ENCODE results near the gene CACNA1C. TPM values are rescaled to one million over a fixed set of nuclear protein-coding genes. Genes with fewer than 3 reads are reported as not detected.

Gene CACNA1C
- total and polyA plus RNA-seq, 2 donors (not counting 1 experiment from before 2014, with no cell fraction given): 7.6 to 11.4 TPM

DNA sequence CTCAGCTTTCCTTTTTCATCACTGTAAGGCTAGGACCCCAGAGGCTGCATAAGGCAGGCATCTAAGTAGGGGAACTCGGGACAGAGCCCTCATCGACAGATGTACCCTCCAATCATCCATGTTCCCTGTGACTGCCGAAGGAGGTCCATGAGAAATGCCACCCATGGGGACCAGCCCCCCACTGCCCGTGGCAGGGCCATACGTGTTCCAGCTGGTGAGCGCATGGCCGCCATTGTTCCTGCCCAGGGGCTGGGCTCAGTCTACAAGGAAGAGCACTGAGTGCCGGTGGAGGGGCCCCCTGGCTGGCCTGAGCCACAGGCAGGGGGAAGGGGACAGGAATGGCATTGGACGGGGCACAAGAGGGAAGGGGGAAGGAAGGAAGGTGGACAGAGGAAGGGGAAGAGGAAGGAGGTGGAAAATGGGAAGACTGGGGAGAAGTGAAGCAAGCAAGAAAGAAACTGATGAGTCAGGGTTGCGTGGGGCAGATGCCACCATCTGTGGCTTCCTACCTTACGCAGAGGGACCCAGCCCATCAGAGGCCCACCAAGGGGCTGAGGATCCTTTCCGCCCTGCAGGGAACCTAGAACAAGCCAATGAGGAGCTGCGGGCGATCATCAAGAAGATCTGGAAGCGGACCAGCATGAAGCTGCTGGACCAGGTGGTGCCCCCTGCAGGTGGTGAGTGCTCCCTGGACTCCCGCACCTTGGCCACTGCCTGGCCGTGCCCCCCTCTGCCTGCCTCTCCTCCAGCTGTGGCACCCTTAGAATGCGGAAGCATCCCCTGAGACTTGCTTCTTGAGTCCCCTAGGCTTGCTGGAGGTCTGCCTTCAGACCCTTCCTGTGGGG lies 621.4 kb downstream of the CACNA1C start:
- no peaks in the 10 kb centered on the region for H3K9me3 ChIP-seq (ENCODE audit: control insufficient read depth, insufficient read depth, low read depth, low read length)
- H3K36me3 ChIP-seq (ENCODE audit: control insufficient read depth, insufficient read depth, low read length): no peaks in the 10 kb centered on the region
- H3K27me3 ChIP-seq (ENCODE audit: control insufficient read depth, insufficient read depth, low read length): no peaks in the 10 kb centered on the region
- no peaks in the 10 kb centered on the region for H3K4me1 ChIP-seq (ENCODE audit: control insufficient read depth, extremely low read depth, insufficient read depth, low read length)
- H2AFZ ChIP-seq (ENCODE audit: low read length): no peak overlapping the region
- no peaks in the 10 kb centered on the region for H3K79me2 ChIP-seq (ENCODE audit: control insufficient read depth, insufficient read depth, low read length)
- TF ChIP-seq, protein P1, sequence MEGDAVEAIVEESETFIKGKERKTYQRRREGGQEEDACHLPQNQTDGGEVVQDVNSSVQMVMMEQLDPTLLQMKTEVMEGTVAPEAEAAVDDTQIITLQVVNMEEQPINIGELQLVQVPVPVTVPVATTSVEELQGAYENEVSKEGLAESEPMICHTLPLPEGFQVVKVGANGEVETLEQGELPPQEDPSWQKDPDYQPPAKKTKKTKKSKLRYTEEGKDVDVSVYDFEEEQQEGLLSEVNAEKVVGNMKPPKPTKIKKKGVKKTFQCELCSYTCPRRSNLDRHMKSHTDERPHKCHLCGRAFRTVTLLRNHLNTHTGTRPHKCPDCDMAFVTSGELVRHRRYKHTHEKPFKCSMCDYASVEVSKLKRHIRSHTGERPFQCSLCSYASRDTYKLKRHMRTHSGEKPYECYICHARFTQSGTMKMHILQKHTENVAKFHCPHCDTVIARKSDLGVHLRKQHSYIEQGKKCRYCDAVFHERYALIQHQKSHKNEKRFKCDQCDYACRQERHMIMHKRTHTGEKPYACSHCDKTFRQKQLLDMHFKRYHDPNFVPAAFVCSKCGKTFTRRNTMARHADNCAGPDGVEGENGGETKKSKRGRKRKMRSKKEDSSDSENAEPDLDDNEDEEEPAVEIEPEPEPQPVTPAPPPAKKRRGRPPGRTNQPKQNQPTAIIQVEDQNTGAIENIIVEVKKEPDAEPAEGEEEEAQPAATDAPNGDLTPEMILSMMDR (conservative IDR thresholded peaks at IDR 0.05 in 1 of 2, IDR thresholded peaks at IDR 0.05 in 1 of 2; ENCODE audit: low read depth in 1 of 2, low read length in 2 of 2): peak in 1 of 2 donors; percentile 8
- TF ChIP-seq EZH2 (IDR thresholded peaks at IDR 0.05; ENCODE audit: low read length, missing control alignments): no peak
- H3K4me3 ChIP-seq (replicated peaks in 1 of 4; ENCODE audit: control extremely low read depth in 1 of 4, insufficient read depth in 1 of 4, low read depth in 3 of 4, low read length in 4 of 4): no peak overlapping the region
- H3K27ac ChIP-seq (ENCODE audit: insufficient read depth, low read length): no peak overlapping the region
- DNase-seq (ENCODE audit: low read depth in 2 of 2): no peak
- H3K4me2 ChIP-seq (ENCODE audit: extremely low read depth, insufficient read depth, low read length): no peak overlapping the region
- H3K9ac ChIP-seq (ENCODE audit: insufficient read depth, low read length): no peak overlapping the region
- H4K20me1 ChIP-seq (ENCODE audit: control insufficient read depth, extremely low read depth, insufficient read depth, low read length): no peaks in the 10 kb centered on the region

DNA sequence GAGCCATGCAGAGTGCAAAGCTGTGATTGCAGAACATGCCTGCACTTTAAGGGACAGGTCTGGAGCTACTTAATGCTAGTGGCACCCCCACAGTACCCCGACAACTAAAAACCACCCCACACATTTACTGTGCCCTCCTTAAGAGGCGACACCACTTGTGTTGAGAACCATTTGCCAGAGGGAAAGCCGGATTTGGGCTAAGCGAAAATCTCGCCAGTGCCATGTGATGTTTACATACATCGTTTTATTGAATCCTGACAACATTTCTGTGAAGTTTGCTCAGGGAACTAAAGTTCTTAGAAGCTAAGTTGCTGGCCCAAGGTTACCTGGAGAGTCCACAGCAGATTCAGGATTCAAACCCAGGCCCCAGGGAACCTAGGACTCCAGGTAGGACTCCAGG lies 623.0 kb downstream of the CACNA1C start:
- H3K36me3 ChIP-seq (ENCODE audit: control insufficient read depth, insufficient read depth, low read length): no peaks in the 10 kb centered on the region
- no peaks in the 10 kb centered on the region for H4K20me1 ChIP-seq (ENCODE audit: control insufficient read depth, extremely low read depth, insufficient read depth, low read length)
- H3K4me3 ChIP-seq (replicated peaks in 1 of 4; ENCODE audit: control extremely low read depth in 1 of 4, insufficient read depth in 1 of 4, low read depth in 3 of 4, low read length in 4 of 4): no peak overlapping the region
- no peak overlapping the region for H3K4me2 ChIP-seq (ENCODE audit: extremely low read depth, insufficient read depth, low read length)
- H3K9ac ChIP-seq (ENCODE audit: insufficient read depth, low read length): no peak overlapping the region
- no peaks in the 10 kb centered on the region for H3K27me3 ChIP-seq (ENCODE audit: control insufficient read depth, insufficient read depth, low read length)
- DNase-seq (ENCODE audit: low read depth in 2 of 2): no peak
- H3K9me3 ChIP-seq (ENCODE audit: control insufficient read depth, insufficient read depth, low read depth, low read length): no peaks in the 10 kb centered on the region
- H3K27ac ChIP-seq (ENCODE audit: insufficient read depth, low read length): no peak overlapping the region
- H2AFZ ChIP-seq (ENCODE audit: low read length): no peak overlapping the region
- no peaks in the 10 kb centered on the region for H3K4me1 ChIP-seq (ENCODE audit: control insufficient read depth, extremely low read depth, insufficient read depth, low read length)
- TF ChIP-seq, protein P1 (conservative IDR thresholded peaks at IDR 0.05 in 1 of 2, IDR thresholded peaks at IDR 0.05 in 1 of 2; ENCODE audit: low read depth in 1 of 2, low read length in 2 of 2): no peak
- TF ChIP-seq EZH2 (IDR thresholded peaks at IDR 0.05; ENCODE audit: low read length, missing control alignments): no peak
- H3K79me2 ChIP-seq (ENCODE audit: control insufficient read depth, insufficient read depth, low read length): no peaks in the 10 kb centered on the region

DNA sequence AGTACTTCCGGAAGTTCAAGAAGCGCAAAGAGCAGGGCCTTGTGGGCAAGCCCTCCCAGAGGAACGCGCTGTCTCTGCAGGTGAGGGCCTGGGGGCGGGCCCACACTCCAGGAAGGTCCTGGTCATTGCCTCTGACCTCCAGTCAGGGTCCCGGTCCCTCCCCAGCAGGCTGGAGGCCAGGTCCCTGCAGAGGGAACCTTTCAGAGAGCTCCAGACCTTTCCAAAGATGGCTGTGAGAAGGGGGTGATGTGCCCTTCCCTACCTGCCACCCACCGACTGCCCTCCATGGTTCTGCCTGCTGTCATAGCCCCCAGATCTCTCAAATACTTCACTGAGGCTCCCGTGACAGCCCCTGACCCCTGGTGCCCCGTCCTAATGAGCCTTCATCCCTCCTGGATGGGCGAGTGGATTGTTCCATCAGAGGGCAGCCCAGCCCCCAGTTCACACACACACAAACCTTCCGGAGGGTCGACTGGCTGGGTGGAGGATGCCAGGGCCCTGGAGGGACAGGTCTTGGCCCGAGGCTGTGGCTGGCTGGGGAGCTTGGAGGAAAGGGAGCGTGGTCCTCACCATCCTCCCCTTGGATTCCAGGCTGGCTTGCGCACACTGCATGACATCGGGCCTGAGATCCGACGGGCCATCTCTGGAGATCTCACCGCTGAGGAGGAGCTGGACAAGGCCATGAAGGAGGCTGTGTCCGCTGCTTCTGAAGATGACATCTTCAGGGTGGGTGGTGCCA lies 624.5 kb downstream of the CACNA1C start:
- Histone ChIP-seq H3K4me3 (replicated peaks in 1 of 4; ENCODE audit: control extremely low read depth in 1 of 4, insufficient read depth in 1 of 4, low read depth in 3 of 4, low read length in 4 of 4) (no peak overlapping the region), H4K20me1 (ENCODE audit: control insufficient read depth, extremely low read depth, insufficient read depth, low read length) (no peaks in the 10 kb centered on the region), H3K79me2 (ENCODE audit: control insufficient read depth, insufficient read depth, low read length) (no peaks in the 10 kb centered on the region), H3K27me3 (ENCODE audit: control insufficient read depth, insufficient read depth, low read length) (no peaks in the 10 kb centered on the region), H3K9me3 (ENCODE audit: control insufficient read depth, insufficient read depth, low read depth, low read length) (no peaks in the 10 kb centered on the region), H3K27ac (ENCODE audit: insufficient read depth, low read length) (no peak overlapping the region), H3K9ac (ENCODE audit: insufficient read depth, low read length) (no peak overlapping the region), H2AFZ (ENCODE audit: low read length) (no peak overlapping the region), H3K4me1 (ENCODE audit: control insufficient read depth, extremely low read depth, insufficient read depth, low read length) (no peaks in the 10 kb centered on the region), H3K4me2 (ENCODE audit: extremely low read depth, insufficient read depth, low read length) (no peak overlapping the region), H3K36me3 (ENCODE audit: control insufficient read depth, insufficient read depth, low read length) (no peaks in the 10 kb centered on the region)
- DNase-seq (ENCODE audit: low read depth in 2 of 2): no peak
- no peak for TF ChIP-seq EZH2 (IDR thresholded peaks at IDR 0.05; ENCODE audit: low read length, missing control alignments)
- TF ChIP-seq, protein P1 (conservative IDR thresholded peaks at IDR 0.05 in 1 of 2, IDR thresholded peaks at IDR 0.05 in 1 of 2; ENCODE audit: low read depth in 1 of 2, low read length in 2 of 2): no peak
